ENCODE measurements around the gene PRORP. TPM values are rescaled to one million over a fixed set of nuclear protein-coding genes. Genes with fewer than 3 reads are reported as not detected.

PRORP gene
- total and polyA plus RNA-seq, 9 of the 15 experiments (the other 6 are each of a cell fraction or from before 2014, with no cell fraction given), result 21.9 to 48.7 (median 36.5) TPM

DNA sequence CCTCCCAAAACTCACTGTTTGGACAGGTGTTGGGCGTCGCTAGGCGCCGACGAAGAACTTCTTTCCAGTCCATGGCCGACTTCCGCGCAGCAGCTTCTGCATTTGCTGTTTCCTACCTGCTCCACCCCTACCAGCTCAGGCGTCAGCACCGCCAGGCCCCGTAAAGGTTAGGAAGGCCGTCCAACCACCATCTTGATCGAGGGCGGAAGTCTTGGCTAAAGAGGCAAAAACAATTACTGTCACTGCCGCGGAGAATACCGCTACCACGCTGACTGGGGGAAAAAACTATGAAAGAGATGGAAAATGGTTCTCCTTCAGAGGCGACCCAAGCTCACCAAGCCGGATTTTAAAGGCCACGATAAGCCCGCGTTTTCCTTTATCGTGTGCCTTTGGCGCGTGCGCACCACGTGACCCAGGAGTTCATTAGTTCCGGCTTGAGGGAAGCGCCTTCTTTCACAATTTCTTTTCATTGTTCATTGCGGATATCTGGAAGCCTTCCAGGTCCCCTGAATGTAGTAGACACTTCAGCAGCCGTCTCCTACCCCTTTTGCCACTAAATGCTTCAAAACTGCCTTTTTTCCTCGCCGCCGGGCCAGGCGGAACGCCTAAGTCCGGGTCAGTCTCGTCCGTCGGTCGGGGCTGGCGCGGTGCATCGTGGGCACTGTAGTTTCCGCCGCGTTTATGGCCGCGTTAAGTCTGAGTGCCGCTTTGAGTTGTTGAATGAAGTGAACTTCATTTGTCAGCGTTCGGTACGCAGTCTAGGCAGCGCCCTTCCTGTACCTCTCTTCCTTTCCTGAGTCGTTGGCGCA lies at the start of gene PRORP, which contains the start of gene PPP2R3C (continued):
- TF ChIP-seq, protein P1, sequence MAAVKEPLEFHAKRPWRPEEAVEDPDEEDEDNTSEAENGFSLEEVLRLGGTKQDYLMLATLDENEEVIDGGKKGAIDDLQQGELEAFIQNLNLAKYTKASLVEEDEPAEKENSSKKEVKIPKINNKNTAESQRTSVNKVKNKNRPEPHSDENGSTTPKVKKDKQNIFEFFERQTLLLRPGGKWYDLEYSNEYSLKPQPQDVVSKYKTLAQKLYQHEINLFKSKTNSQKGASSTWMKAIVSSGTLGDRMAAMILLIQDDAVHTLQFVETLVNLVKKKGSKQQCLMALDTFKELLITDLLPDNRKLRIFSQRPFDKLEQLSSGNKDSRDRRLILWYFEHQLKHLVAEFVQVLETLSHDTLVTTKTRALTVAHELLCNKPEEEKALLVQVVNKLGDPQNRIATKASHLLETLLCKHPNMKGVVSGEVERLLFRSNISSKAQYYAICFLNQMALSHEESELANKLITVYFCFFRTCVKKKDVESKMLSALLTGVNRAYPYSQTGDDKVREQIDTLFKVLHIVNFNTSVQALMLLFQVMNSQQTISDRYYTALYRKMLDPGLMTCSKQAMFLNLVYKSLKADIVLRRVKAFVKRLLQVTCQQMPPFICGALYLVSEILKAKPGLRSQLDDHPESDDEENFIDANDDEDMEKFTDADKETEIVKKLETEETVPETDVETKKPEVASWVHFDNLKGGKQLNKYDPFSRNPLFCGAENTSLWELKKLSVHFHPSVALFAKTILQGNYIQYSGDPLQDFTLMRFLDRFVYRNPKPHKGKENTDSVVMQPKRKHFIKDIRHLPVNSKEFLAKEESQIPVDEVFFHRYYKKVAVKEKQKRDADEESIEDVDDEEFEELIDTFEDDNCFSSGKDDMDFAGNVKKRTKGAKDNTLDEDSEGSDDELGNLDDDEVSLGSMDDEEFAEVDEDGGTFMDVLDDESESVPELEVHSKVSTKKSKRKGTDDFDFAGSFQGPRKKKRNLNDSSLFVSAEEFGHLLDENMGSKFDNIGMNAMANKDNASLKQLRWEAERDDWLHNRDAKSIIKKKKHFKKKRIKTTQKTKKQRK (IDR thresholded peaks at IDR 0.05; ENCODE audit: borderline replicate concordance, low read depth, low read length), result no peak
- TF ChIP-seq, protein P2, sequence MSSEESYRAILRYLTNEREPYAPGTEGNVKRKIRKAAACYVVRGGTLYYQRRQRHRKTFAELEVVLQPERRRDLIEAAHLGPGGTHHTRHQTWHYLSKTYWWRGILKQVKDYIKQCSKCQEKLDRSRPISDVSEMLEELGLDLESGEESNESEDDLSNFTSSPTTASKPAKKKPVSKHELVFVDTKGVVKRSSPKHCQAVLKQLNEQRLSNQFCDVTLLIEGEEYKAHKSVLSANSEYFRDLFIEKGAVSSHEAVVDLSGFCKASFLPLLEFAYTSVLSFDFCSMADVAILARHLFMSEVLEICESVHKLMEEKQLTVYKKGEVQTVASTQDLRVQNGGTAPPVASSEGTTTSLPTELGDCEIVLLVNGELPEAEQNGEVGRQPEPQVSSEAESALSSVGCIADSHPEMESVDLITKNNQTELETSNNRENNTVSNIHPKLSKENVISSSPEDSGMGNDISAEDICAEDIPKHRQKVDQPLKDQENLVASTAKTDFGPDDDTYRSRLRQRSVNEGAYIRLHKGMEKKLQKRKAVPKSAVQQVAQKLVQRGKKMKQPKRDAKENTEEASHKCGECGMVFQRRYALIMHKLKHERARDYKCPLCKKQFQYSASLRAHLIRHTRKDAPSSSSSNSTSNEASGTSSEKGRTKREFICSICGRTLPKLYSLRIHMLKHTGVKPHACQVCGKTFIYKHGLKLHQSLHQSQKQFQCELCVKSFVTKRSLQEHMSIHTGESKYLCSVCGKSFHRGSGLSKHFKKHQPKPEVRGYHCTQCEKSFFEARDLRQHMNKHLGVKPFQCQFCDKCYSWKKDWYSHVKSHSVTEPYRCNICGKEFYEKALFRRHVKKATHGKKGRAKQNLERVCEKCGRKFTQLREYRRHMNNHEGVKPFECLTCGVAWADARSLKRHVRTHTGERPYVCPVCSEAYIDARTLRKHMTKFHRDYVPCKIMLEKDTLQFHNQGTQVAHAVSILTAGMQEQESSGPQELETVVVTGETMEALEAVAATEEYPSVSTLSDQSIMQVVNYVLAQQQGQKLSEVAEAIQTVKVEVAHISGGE (CRISPR knock-in tag; IDR thresholded peaks at IDR 0.05), result peak; percentile 84 to 98 (median 91); a peak in 5 of 6 replicates
- TF ChIP-seq MIER1 (IDR thresholded peaks at IDR 0.05; ENCODE audit: low read depth), result no peak
- TF ChIP-seq, protein P3, sequence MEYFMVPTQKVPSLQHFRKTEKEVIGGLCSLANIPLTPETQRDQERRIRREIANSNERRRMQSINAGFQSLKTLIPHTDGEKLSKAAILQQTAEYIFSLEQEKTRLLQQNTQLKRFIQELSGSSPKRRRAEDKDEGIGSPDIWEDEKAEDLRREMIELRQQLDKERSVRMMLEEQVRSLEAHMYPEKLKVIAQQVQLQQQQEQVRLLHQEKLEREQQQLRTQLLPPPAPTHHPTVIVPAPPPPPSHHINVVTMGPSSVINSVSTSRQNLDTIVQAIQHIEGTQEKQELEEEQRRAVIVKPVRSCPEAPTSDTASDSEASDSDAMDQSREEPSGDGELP (CRISPR knock-in tag; IDR thresholded peaks at IDR 0.05; ENCODE audit: borderline replicate concordance), result peak; percentile 76
- peak; percentile 8 for TF ChIP-seq SAP30 (IDR thresholded peaks at IDR 0.05; ENCODE audit: borderline replicate concordance, insufficient read depth, low read depth, low read length, poor library complexity, severe bottlenecking)
- no peak for TF ChIP-seq ZNF282 (CRISPR knock-in tag; IDR thresholded peaks at IDR 0.05)
- TF ChIP-seq BRF1 (IDR thresholded peaks at IDR 0.05; ENCODE audit: borderline replicate concordance, extremely low read depth, insufficient read length), result no peak
- TF ChIP-seq ZNF766 (CRISPR knock-in tag; conservative IDR thresholded peaks at IDR 0.05), result no peak; the same call in 1 of the 2 replicates
- peak; percentile 57; the same call in 1 of the 2 replicates for TF ChIP-seq HEY1 (CRISPR knock-in tag; IDR thresholded peaks at IDR 0.05; ENCODE audit: borderline replicate concordance)
- no peak for TF ChIP-seq RBM17 (IDR thresholded peaks at IDR 0.05; ENCODE audit: borderline replicate concordance, low read depth, low read length)
- TF ChIP-seq MCM7 (IDR thresholded peaks at IDR 0.05), result no peak
- peak; percentile 80 for TF ChIP-seq HDAC3 (IDR thresholded peaks at IDR 0.05; ENCODE audit: borderline replicate concordance, partially characterized antibody)
- TF ChIP-seq GABPB1 (CRISPR knock-in tag; IDR thresholded peaks at IDR 0.05), result peak; percentile 89
- TF ChIP-seq SMARCB1 (IDR thresholded peaks at IDR 0.05; ENCODE audit: insufficient read length, low read depth), result no peak
- peak; percentile 86 for TF ChIP-seq RFX1 (IDR thresholded peaks at IDR 0.05)
- no peak for TF ChIP-seq SMAD3 (CRISPR knock-in tag; conservative IDR thresholded peaks at IDR 0.05)
- peak; percentile 92 for TF ChIP-seq HES1 (IDR thresholded peaks at IDR 0.05; ENCODE audit: low read depth)
